ENCODE results near the gene CDIPT.
A peak's percentile ranks its signal among the peaks of the same experiment; 100 is the strongest.
"Not testable (repeated sequence)": the region's sequence is repeated elsewhere in the genome, so short reads cannot be mapped to it uniquely, and the experiment has no call there.

CDIPT gene

GRCh38 chr16:29862884-29863668, at the start of gene CDIPT:
Gene CDIPT (minus strand): TSS chr16:29863226. CDS start chr16:29862857, 369 bp downstream.
- peak; percentile 84 for FAIRE-seq

- FAIRE-seq: no peak
Measured at GRCh38 chr16:29912087-29912486, 49.1 kb upstream of the CDIPT start.

GRCh38 chr16:29911676-29912010, 48.6 kb upstream of the CDIPT start:
- FAIRE-seq: no peak

- FAIRE-seq: no peak
Measured at GRCh38 chr16:29910819-29911675, 48.0 kb upstream of the CDIPT start.

GRCh38 chr16:29909851-29910250, 46.8 kb upstream of the CDIPT start:
- not testable (repeated sequence) for FAIRE-seq

- no peak for FAIRE-seq
Measured at GRCh38 chr16:29909391-29909790, 46.4 kb upstream of the CDIPT start.

- no peak for FAIRE-seq
Measured at GRCh38 chr16:29908719-29909220, 45.7 kb upstream of the CDIPT start.

- FAIRE-seq: no peak
Measured at GRCh38 chr16:29907973-29908372, 44.9 kb upstream of the CDIPT start.

- FAIRE-seq: no peak
Measured at GRCh38 chr16:29906520-29907244, 43.7 kb upstream of the CDIPT start.

GRCh38 chr16:29905668-29906067, 42.6 kb upstream of the CDIPT start:
- no peak for FAIRE-seq

- no peak for FAIRE-seq
Measured at GRCh38 chr16:29904947-29905346, 41.9 kb upstream of the CDIPT start.

- FAIRE-seq: no peak
Measured at GRCh38 chr16:29903590-29903989, 40.6 kb upstream of the CDIPT start.

- FAIRE-seq: no peak
Measured at GRCh38 chr16:29901607-29901945, 38.5 kb upstream of the CDIPT start.

GRCh38 chr16:29900888-29901606, 38.0 kb upstream of the CDIPT start:
- no peak for FAIRE-seq

- no peak for FAIRE-seq
Measured at GRCh38 chr16:29900102-29900887, 37.3 kb upstream of the CDIPT start, which contains the start of gene ASPHD1. Gene ASPHD1 (plus strand): TSS chr16:29900488. CDS start chr16:29900972, 484 bp downstream.

- peak; percentile 27 for FAIRE-seq
Measured at GRCh38 chr16:29899516-29900101, 36.6 kb upstream of the CDIPT start, which contains the start of gene SEZ6L2. Gene SEZ6L2 (minus strand): TSS chr16:29899550. CDS start chr16:29899019, 531 bp downstream.

GRCh38 chr16:29898804-29899515, 35.9 kb upstream of the CDIPT start:
- no peak for FAIRE-seq

GRCh38 chr16:29898135-29898803, 35.2 kb upstream of the CDIPT start:
- FAIRE-seq: no peak

- FAIRE-seq: no peak
Measured at GRCh38 chr16:29897333-29897732, 34.3 kb upstream of the CDIPT start.

- no peak for FAIRE-seq
Measured at GRCh38 chr16:29896841-29897240, 33.8 kb upstream of the CDIPT start.

All from A204.1 (cell line).